Tibial nerve (tissue), 4 donors: ENCODE data around the gene FGD5.

Source experiments
- EP300 ChIP-seq, 2 donors: sonication (generic); formaldehyde crosslinking; IDR thresholded peaks; one replicate each; pipeline ENCODE4 v1.6.1; 2017; ENCODE audit warnings: antibody characterized with exemption in 2 of 2, mild to moderate bottlenecking in 1 of 2
- TF ChIP-seq, protein P1 (sequence below), 5 experiments: fragments of 200-600 bp in 3 of 5; fragments of 450-650 bp in 2 of 5; sonication (generic) in 3 of 5; IDR thresholded peaks; one replicate each; pipeline ENCODE4 v1.5.1; 2016 to 2019; ENCODE audit warnings: antibody characterized with exemption in 5 of 5, mild to moderate bottlenecking in 3 of 5, moderate library complexity in 2 of 5

DNA sequence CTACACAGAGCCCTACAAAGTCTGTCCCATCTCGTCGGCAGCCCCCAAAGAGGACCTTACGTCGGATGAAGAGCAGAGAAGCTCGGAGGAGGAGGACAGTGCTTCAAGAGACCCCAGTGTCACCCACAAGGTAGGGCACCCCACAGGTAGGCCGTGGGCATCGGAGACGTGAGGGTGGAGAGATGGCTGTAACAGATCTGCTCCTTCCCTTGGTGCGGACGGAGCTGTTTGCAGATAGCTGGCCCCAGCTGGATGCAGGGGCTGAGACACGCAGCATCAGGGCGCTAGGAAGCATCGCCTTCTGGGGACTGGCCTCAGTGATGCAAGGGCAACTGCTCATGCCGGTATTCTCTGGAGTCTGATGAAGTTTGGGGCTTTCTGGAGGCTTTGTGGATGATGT is 45.4 kb downstream of the FGD5 start:
- TF ChIP-seq, protein P1, sequence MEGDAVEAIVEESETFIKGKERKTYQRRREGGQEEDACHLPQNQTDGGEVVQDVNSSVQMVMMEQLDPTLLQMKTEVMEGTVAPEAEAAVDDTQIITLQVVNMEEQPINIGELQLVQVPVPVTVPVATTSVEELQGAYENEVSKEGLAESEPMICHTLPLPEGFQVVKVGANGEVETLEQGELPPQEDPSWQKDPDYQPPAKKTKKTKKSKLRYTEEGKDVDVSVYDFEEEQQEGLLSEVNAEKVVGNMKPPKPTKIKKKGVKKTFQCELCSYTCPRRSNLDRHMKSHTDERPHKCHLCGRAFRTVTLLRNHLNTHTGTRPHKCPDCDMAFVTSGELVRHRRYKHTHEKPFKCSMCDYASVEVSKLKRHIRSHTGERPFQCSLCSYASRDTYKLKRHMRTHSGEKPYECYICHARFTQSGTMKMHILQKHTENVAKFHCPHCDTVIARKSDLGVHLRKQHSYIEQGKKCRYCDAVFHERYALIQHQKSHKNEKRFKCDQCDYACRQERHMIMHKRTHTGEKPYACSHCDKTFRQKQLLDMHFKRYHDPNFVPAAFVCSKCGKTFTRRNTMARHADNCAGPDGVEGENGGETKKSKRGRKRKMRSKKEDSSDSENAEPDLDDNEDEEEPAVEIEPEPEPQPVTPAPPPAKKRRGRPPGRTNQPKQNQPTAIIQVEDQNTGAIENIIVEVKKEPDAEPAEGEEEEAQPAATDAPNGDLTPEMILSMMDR (IDR thresholded peaks at IDR 0.05): no peak
- no peak for TF ChIP-seq EP300 (IDR thresholded peaks at IDR 0.05)
